Adipocyte (in vitro differentiated cells): ENCODE results near the gene TINAGL1.
A peak's percentile ranks its signal among the peaks of the same experiment; 100 is the strongest.

Experiments used
- DNase-seq: peaks from one replicate; pipeline ENCODE4 v3.0.0-alpha.2; 2015; ENCODE audit warnings: low read depth
- H3K27me3 ChIP-seq: replicated peaks from 2 replicates; pipeline ENCODE4 v1.7.0; 2013; ENCODE audit warnings: mild to moderate bottlenecking, low read length, moderate library complexity; ENCODE audit not compliant: control insufficient read depth, insufficient read depth
- H3K36me3 ChIP-seq: 2 replicates; pipeline ENCODE4 v1.7.0; 2013; ENCODE audit warnings: low read length, mild to moderate bottlenecking, moderate library complexity; ENCODE audit not compliant: control insufficient read depth, insufficient read depth, severe bottlenecking
- H3K4me1 ChIP-seq: 2 replicates; pipeline ENCODE4 v1.7.0; 2013; ENCODE audit warnings: mild to moderate bottlenecking, low read length, moderate library complexity; ENCODE audit not compliant: control insufficient read depth, insufficient read depth
- H3K4me3 ChIP-seq: 2 replicates; pipeline ENCODE4 v1.7.0; 2013; ENCODE audit warnings: mild to moderate bottlenecking, low read length, moderate library complexity
- H3K9ac ChIP-seq: 2 replicates; pipeline ENCODE4 v1.7.0; 2013; ENCODE audit warnings: mild to moderate bottlenecking, low read length, moderate library complexity
- H3K9me3 ChIP-seq: 2 replicates; pipeline ENCODE4 v1.7.0; 2013; ENCODE audit warnings: mild to moderate bottlenecking, low read length, moderate library complexity; ENCODE audit not compliant: control insufficient read depth

TINAGL1 gene

DNA sequence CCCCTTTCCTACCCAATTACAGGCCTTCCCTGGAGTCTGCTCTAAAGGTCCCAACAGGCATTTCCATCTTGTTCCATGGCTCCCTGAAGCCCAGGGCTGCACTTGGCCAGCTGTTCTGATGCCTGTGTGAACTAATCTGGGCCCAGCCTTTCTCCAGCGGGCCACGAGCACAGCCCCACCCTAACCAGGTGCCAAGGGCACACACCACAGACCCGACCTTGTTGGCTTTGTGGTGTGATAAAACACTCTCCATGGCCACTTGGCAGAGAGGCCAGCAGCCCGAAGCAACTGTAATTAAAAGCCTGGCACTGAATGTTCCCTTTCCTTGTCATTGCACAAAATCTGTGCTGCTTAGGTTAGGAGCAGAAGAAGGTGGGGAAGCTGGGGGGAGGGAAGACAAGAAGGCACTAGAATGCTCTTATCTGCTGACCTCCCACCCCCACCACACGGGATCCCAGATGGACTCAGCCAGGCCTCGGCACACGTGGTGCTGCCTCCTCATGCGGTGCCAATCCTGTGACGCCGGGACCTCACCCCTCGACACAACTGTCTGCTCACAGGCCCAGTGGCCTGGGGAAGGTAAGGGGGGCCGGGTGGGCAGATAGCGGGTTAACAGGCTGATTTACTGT is 51.1 kb downstream of the TINAGL1 start:
- no peak for DNase-seq
- peak overlapping the region; percentile 9 for H3K4me3 ChIP-seq
- peaks cover 30% of the 10 kb centered on the region for H3K4me1 ChIP-seq
- no peaks in the 10 kb centered on the region for H3K27me3 ChIP-seq
- H3K9ac ChIP-seq, result peak overlapping the region; percentile 17
- peaks cover 36% of the 10 kb centered on the region for H3K36me3 ChIP-seq
- H3K9me3 ChIP-seq, result no peaks in the 10 kb centered on the region

DNA sequence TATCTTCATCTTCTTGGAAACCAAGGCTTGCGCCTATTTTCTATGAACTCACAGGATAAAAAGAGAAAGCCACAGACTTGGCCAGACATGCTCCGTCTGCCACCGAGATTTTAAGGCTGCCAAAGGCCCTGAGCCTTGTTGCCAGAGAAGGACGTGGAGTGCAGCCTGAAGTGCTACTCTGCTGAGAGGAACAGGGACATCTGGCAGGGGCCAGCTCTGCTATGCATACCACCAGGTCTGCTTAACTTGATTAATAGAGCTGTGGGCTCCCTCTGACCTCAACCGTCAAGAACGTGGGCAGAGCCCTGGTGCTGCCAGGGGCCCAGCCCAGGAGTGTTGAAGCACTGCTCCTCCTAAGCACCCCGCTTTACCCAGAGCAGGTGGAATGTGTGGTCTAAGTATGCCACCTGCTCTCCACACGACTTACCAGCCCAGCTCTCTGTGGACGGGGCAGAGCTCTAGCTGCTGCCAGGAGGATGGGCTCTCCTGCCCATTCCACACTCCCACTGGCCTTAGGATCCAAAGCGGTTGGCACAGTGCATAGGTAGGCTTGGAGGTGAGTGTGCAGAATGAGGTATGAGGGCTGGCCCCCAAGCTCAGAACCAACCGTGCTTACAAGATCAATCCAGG is 51.7 kb downstream of the TINAGL1 start:
- no peaks in the 10 kb centered on the region for H3K27me3 ChIP-seq
- no peaks in the 10 kb centered on the region for H3K9me3 ChIP-seq
- DNase-seq, result no peak
- peak overlapping the region; percentile 17 for H3K9ac ChIP-seq
- H3K4me3 ChIP-seq, result no peak overlapping the region
- peaks cover 30% of the 10 kb centered on the region for H3K4me1 ChIP-seq
- peaks cover 42% of the 10 kb centered on the region for H3K36me3 ChIP-seq

DNA sequence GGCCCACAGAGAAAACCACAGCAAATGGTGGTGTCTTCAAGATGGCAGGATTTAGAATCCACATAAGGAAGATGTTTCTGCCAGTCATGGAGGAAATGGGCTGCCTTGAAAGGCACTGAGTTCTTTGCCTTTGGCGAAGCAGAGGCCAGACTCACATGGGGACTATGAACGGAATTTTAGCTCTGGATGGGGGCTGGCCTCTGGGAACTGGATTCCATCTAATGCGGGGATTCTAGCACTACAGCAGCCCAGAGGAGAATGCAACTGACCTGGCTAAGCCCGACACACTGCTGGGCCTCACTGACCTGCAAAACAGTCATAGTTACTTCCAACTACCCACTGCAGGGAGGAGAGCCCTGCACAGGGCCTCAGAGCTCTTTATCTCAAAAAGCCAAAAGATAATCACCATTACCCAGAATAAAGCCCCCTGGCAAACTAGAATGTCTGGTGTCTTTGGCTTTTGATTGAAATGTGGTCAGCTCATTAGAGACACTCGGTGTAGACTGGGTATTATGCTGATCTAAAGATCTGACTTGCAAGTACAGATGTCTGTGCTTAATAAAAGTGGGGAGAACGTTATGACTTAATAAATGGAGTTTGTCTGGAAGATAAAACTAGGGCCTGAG is 52.7 kb downstream of the TINAGL1 start:
- H3K9ac ChIP-seq, result no peak overlapping the region
- DNase-seq, result no peak
- H3K9me3 ChIP-seq, result no peaks in the 10 kb centered on the region
- H3K4me3 ChIP-seq, result no peak overlapping the region
- no peaks in the 10 kb centered on the region for H3K27me3 ChIP-seq
- peaks cover 30% of the 10 kb centered on the region for H3K4me1 ChIP-seq
- peaks cover 49% of the 10 kb centered on the region for H3K36me3 ChIP-seq

DNA sequence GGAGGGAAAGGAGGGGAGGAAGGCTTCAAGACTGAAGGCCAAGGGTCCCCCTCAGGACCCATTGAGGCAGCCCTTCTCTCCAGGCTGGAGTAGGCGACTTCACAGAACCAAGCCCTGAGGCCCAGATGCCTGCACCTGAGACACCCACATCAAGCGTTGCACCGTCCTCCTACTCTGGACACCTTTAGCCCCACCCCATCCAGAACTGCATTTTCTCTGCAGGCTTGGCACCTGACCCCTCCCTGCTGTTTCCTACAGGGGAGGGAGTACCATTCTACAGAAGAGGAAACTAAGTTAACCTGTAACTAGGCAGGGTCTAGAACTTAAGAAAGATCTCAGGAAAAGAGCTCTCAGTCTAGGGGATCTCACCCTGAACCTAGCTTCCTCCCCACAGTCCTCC is 56.3 kb downstream of the TINAGL1 start:
- H3K9me3 ChIP-seq, result no peaks in the 10 kb centered on the region
- no peak overlapping the region for H3K4me3 ChIP-seq
- peaks cover 6% of the 10 kb centered on the region for H3K4me1 ChIP-seq
- H3K36me3 ChIP-seq, result peaks cover 57% of the 10 kb centered on the region
- no peak for DNase-seq
- H3K27me3 ChIP-seq, result no peaks in the 10 kb centered on the region
- H3K9ac ChIP-seq, result no peak overlapping the region

DNA sequence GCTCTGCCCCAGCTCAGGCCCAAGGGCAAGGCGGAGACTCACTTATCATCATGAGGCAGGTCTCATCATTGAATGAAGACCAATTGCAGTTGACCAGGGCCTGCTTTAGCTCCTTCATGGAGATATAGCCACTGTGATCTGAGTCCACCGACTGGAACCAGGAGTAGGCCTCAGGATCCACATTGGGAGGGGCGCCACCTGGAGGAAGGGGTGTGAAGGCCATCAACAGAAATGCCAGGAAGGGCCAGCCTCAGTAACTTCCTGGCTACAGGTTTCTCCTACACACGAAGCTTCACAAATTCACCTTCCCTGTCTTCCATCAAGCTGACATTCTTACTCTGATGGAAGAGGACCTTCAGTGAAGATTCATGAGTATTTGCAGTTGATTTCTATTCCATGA is 56.8 kb downstream of the TINAGL1 start:
- DNase-seq, result peak; percentile 32
- Histone ChIP-seq H3K36me3 (peaks cover 57% of the 10 kb centered on the region), H3K9ac (no peak overlapping the region), H3K9me3 (no peaks in the 10 kb centered on the region), H3K4me3 (no peak overlapping the region), H3K27me3 (no peaks in the 10 kb centered on the region), H3K4me1 (peaks cover 5% of the 10 kb centered on the region)
